Measurements from ENCODE around the gene PNPLA1. TPM values are rescaled to one million over a fixed set of nuclear protein-coding genes. Genes with fewer than 3 reads are reported as not detected.
A peak's percentile ranks its signal among the peaks of the same experiment; 100 is the strongest.

Gene PNPLA1
- total RNA-seq, 2 donors from 2014 or later: not detected

GRCh38 chr6:36322591-36322990, 52.7 kb downstream of the PNPLA1 start:
- H3K4me1 Mint-ChIP-seq: peaks cover 6% of the 10 kb centered on the region

GRCh38 chr6:36323062-36323461, 53.2 kb downstream of the PNPLA1 start:
- H3K9me3 Mint-ChIP-seq: no peaks in the 10 kb centered on the region
- Histone ChIP-seq H3K27me3 (ENCODE audit: control insufficient read depth, insufficient read depth, low read length, poor library complexity, severe bottlenecking) (no peaks in the 10 kb centered on the region), H3K27ac (ENCODE audit: low read depth, low read length) (no peak overlapping the region), H3K4me3 (ENCODE audit: low read length) (no peak overlapping the region), H3K4me1 (ENCODE audit: control insufficient read depth, insufficient read depth, low read length) (no peaks in the 10 kb centered on the region), H3K9ac (ENCODE audit: extremely low read depth, low read length, poor library complexity, severe bottlenecking) (no peak overlapping the region), H3K36me3 (ENCODE audit: control insufficient read depth, insufficient read depth, low read length) (no peaks in the 10 kb centered on the region), H3K9me3 (ENCODE audit: control insufficient read depth, low read length) (no peaks in the 10 kb centered on the region)
- no peak overlapping the region for H3K27ac Mint-ChIP-seq
- H3K4me3 Mint-ChIP-seq: no peak overlapping the region
- H3K36me3 Mint-ChIP-seq (ENCODE audit: low read depth): no peaks in the 10 kb centered on the region
- peak; percentile 70 for DNase-seq
- WGBS, 2 experiments (ENCODE audit: insufficient coverage in 1 of 2, insufficient read length in 1 of 2): 75 to 83% methylated on average over 2 to 8 of the region's 8 CpGs
- no peaks in the 10 kb centered on the region for H3K27me3 Mint-ChIP-seq (ENCODE audit: insufficient read depth)
- TF ChIP-seq CTCF (conservative IDR thresholded peaks at IDR 0.05): no peak
- peaks cover 2% of the 10 kb centered on the region for H3K4me1 Mint-ChIP-seq

More at GRCh38 chr6:36322591-36322990, 52.7 kb downstream of the PNPLA1 start:
- Histone ChIP-seq H3K9me3 (ENCODE audit: control insufficient read depth, low read length) (no peaks in the 10 kb centered on the region), H3K36me3 (ENCODE audit: control insufficient read depth, insufficient read depth, low read length) (no peaks in the 10 kb centered on the region), H3K9ac (ENCODE audit: extremely low read depth, low read length, poor library complexity, severe bottlenecking) (no peak overlapping the region), H3K4me1 (ENCODE audit: control insufficient read depth, insufficient read depth, low read length) (no peaks in the 10 kb centered on the region), H3K27ac (ENCODE audit: low read depth, low read length) (no peak overlapping the region), H3K4me3 (ENCODE audit: low read length) (no peak overlapping the region), H3K27me3 (ENCODE audit: control insufficient read depth, insufficient read depth, low read length, poor library complexity, severe bottlenecking) (no peaks in the 10 kb centered on the region)
- DNase-seq: no peak
- 84 to 100% methylated on average over 1 to 3 of the region's 3 CpGs for WGBS, 2 experiments (ENCODE audit: insufficient coverage in 1 of 2, insufficient read length in 1 of 2)
- Mint-ChIP-seq H3K27me3 (ENCODE audit: insufficient read depth) (no peaks in the 10 kb centered on the region), H3K9me3 (no peaks in the 10 kb centered on the region), H3K4me3 (no peak overlapping the region), H3K27ac (no peak overlapping the region), H3K36me3 (ENCODE audit: low read depth) (no peaks in the 10 kb centered on the region)
- no peak for TF ChIP-seq CTCF (conservative IDR thresholded peaks at IDR 0.05)

- Histone ChIP-seq H3K27ac (ENCODE audit: low read depth, low read length) (no peak overlapping the region), H3K4me1 (ENCODE audit: control insufficient read depth, insufficient read depth, low read length) (no peaks in the 10 kb centered on the region), H3K27me3 (ENCODE audit: control insufficient read depth, insufficient read depth, low read length, poor library complexity, severe bottlenecking) (no peaks in the 10 kb centered on the region), H3K9me3 (ENCODE audit: control insufficient read depth, low read length) (no peaks in the 10 kb centered on the region), H3K4me3 (ENCODE audit: low read length) (no peak overlapping the region), H3K36me3 (ENCODE audit: control insufficient read depth, insufficient read depth, low read length) (no peaks in the 10 kb centered on the region), H3K9ac (ENCODE audit: extremely low read depth, low read length, poor library complexity, severe bottlenecking) (no peak overlapping the region)
- no peak for TF ChIP-seq CTCF (conservative IDR thresholded peaks at IDR 0.05)
- 90 to 95% methylated on average over 4 to 5 of the region's 6 CpGs for WGBS, 2 experiments (ENCODE audit: insufficient coverage in 1 of 2, insufficient read length in 1 of 2)
- Mint-ChIP-seq H3K27ac (no peak overlapping the region), H3K36me3 (ENCODE audit: low read depth) (no peaks in the 10 kb centered on the region), H3K4me1 (peaks cover 2% of the 10 kb centered on the region), H3K4me3 (no peak overlapping the region), H3K9me3 (no peaks in the 10 kb centered on the region), H3K27me3 (ENCODE audit: insufficient read depth) (no peaks in the 10 kb centered on the region)
- peak; percentile 20 for DNase-seq
Measured at GRCh38 chr6:36324191-36324590, 54.3 kb downstream of the PNPLA1 start.

Data from endodermal cell (in vitro differentiated cells).